HCT116 (cell line): ENCODE data around the gene PKIB. TPM values are rescaled to one million over a fixed set of nuclear protein-coding genes. Genes with fewer than 3 reads are reported as not detected.

Source experiments
- ATAC-seq: fragments of 200-7000 bp; cut with Tn5 transposase; 2 replicates; pipeline ENCODE4 v1.9.1; 2020; ENCODE audit warnings: mild to moderate bottlenecking, moderate library complexity
- BruUV-seq: library from RNA; stranded (reverse); fragments of 400-500 nt; replicated peaks from 2 replicates; lab custom pipeline; 2021; lab: Mats Ljungman, UMichigan
- CTCF ChIA-PET: fragments of 300-600 bp; sonication (Branson Sonifier 250); formaldehyde crosslinking; loops from one replicate; lab custom pipeline; 2021; ENCODE audit warnings: antibody characterized with exemption; lab: Charles Lee
- POLR2A ChIA-PET: fragments of 300-600, 350-600 bp; sonication (Branson Sonifier 250); formaldehyde crosslinking; loops from one replicate; lab custom pipeline; 2021; ENCODE audit warnings: antibody characterized with exemption; lab: Charles Lee
- RAD21 ChIA-PET, 2 experiments: fragments of 300-600 bp; sonication (Branson Sonifier 250); formaldehyde crosslinking; loops; one replicate each; lab custom pipeline; 2023; ENCODE audit warnings: low total read pairs in 2 of 2; ENCODE audit not compliant: uncharacterized antibody in 2 of 2, unreplicated experiment in 2 of 2, low non-redundant PET in 1 of 2; lab: Charles Lee
- DNase-seq: peaks from one replicate; pipeline ENCODE4 v3.0.0-alpha.2; 2010; ENCODE audit warnings: low read depth, low spot score
- H2AFZ ChIP-seq: fragments of 200-600 bp; shearing (Covaris generic), sonication (generic); 2 replicates; pipeline ENCODE4 v1.6.1; 2017; ENCODE audit warnings: low read depth, mixed run types, mixed read lengths, antibody characterized with exemption, low read length; ENCODE audit not compliant: poor library complexity, severe bottlenecking
- H3K27ac ChIP-seq: 2 replicates; pipeline ENCODE4 v1.5.1; 2012; ENCODE audit warnings: low read depth, low read length
- H3K27me3 ChIP-seq: fragments of 200-600 bp; sonication (generic); 2 replicates; pipeline ENCODE4 v1.6.1; 2016; ENCODE audit warnings: mixed run types, low read length, mixed read lengths; ENCODE audit not compliant: insufficient read depth
- H3K36me3 ChIP-seq, 2 experiments: fragments of 200-500 bp in 1 of 2; fragments of 200-600 bp in 1 of 2; sonication (Bioruptor generic) in 1 of 2; sonication (generic) in 1 of 2; 2 replicates each; pipeline versions ENCODE4 v1.5.1 to v1.6.1; 2014 to 2016; ENCODE audit warnings: low read length in 2 of 2, inconsistent platforms in 1 of 2, mixed read lengths in 1 of 2, mixed run types in 1 of 2; ENCODE audit not compliant: insufficient read depth in 2 of 2, control insufficient read depth in 1 of 2
- H3K4me1 ChIP-seq, 2 experiments: fragments of 200-600 bp in 1 of 2; sonication (generic) in 1 of 2; 2 replicates each; pipeline versions ENCODE4 v1.5.1 to v1.6.1; 2012 to 2017; ENCODE audit warnings: low read length in 2 of 2, inconsistent platforms in 1 of 2, mild to moderate bottlenecking in 1 of 2, mixed read lengths in 1 of 2, mixed run types in 1 of 2, moderate library complexity in 1 of 2; ENCODE audit not compliant: insufficient read depth in 2 of 2, control insufficient read depth in 1 of 2
- H3K4me2 ChIP-seq: fragments of 200-600 bp; sonication (generic); 2 replicates; pipeline ENCODE4 v1.6.1; 2017; ENCODE audit warnings: mixed run types, low read length, mixed read lengths
- H3K4me3 ChIP-seq, 2 experiments: fragments of 200-600 bp in 1 of 2; sonication (generic) in 1 of 2; replicated peaks in 1 of 2; 2 replicates each; pipeline ENCODE4 v1.5.1; 2011 to 2016; ENCODE audit warnings: low read length in 2 of 2, control low read depth in 1 of 2, low read depth in 1 of 2, mild to moderate bottlenecking in 1 of 2, mixed read lengths in 1 of 2, mixed run types in 1 of 2
- H3K79me2 ChIP-seq: fragments of 200-600 bp; sonication (generic); 2 replicates; pipeline ENCODE4 v1.6.1; 2017; ENCODE audit warnings: mild to moderate bottlenecking, mixed run types, low read length, moderate library complexity, mixed read lengths; ENCODE audit not compliant: insufficient read depth
- H3K9ac ChIP-seq: fragments of 200-600 bp; sonication (generic); 2 replicates; pipeline ENCODE4 v1.6.1; 2016; ENCODE audit warnings: low read length, mixed read lengths
- H3K9me2 ChIP-seq: fragments of 200-600 bp; sonication (generic), shearing (Covaris generic); 2 replicates; pipeline ENCODE4 v1.6.1; 2017; ENCODE audit warnings: mixed run types, mild to moderate bottlenecking, moderate library complexity; ENCODE audit not compliant: insufficient read depth
- H3K9me3 ChIP-seq, 2 experiments: fragments of 200-500 bp in 1 of 2; fragments of 200-600 bp in 1 of 2; sonication (Bioruptor generic) in 1 of 2; sonication (generic) in 1 of 2; 2 replicates each; pipeline ENCODE4 v1.6.1; 2014 to 2017; ENCODE audit warnings: low read length in 2 of 2, mixed read lengths in 2 of 2, inconsistent platforms in 1 of 2, low read depth in 1 of 2, mild to moderate bottlenecking in 1 of 2, mixed run types in 1 of 2, moderate library complexity in 1 of 2; ENCODE audit not compliant: control insufficient read depth in 1 of 2, insufficient read depth in 1 of 2
- H4K20me1 ChIP-seq: fragments of 200-600 bp; sonication (generic), shearing (Covaris generic); 2 replicates; pipeline ENCODE4 v1.6.1; 2017; ENCODE audit warnings: mixed run types, mild to moderate bottlenecking, moderate library complexity; ENCODE audit not compliant: insufficient read depth
- CBX3 ChIP-seq: IDR thresholded peaks from 2 replicates; pipeline ENCODE4 v1.6.1; 2012; ENCODE audit warnings: low read depth
- CEBPB ChIP-seq: IDR thresholded peaks from 2 replicates; pipeline ENCODE4 v1.6.1; 2012; ENCODE audit warnings: low read depth
- EGR1 ChIP-seq: IDR thresholded peaks from 2 replicates; pipeline ENCODE4 v1.6.1; 2012; ENCODE audit warnings: low read depth
- EZH2 ChIP-seq: fragments of 200-600 bp; sonication (generic); IDR thresholded peaks from 2 replicates; pipeline ENCODE4 v1.6.1; 2017; ENCODE audit warnings: antibody characterized with exemption, mixed run types
- EZH2phosphoT487 ChIP-seq: fragments of 200-600 bp; IDR thresholded peaks from 2 replicates; pipeline ENCODE4 v1.6.1; 2018; ENCODE audit warnings: antibody characterized with exemption, borderline replicate concordance
- FOSL1 ChIP-seq: IDR thresholded peaks from 2 replicates; pipeline ENCODE4 v1.6.1; 2012; ENCODE audit warnings: low read depth
- JUND ChIP-seq: IDR thresholded peaks from 2 replicates; pipeline ENCODE4 v1.6.1; 2012
- POLR2A ChIP-seq: IDR thresholded peaks from 2 replicates; pipeline ENCODE4 v1.7.0; 2011; ENCODE audit warnings: borderline replicate concordance; ENCODE audit not compliant: insufficient read depth, insufficient read length; ENCODE audit errors: extremely low read depth
- POLR2AphosphoS5 ChIP-seq: IDR thresholded peaks from 2 replicates; pipeline ENCODE4 v1.6.1; 2011; ENCODE audit warnings: mild to moderate bottlenecking, low read depth, low read length, moderate library complexity
- RAD21 ChIP-seq: IDR thresholded peaks from 2 replicates; pipeline ENCODE4 v1.6.1; 2012; ENCODE audit warnings: low read depth, mild to moderate bottlenecking
- SP1 ChIP-seq: IDR thresholded peaks from 2 replicates; pipeline ENCODE4 v1.6.1; 2012; ENCODE audit warnings: low read depth
- SRF ChIP-seq: IDR thresholded peaks from 2 replicates; pipeline ENCODE4 v1.6.1; 2012; ENCODE audit warnings: low read depth
- TCF7L2 ChIP-seq: IDR thresholded peaks from 2 replicates; pipeline ENCODE4 v1.7.0; 2011; ENCODE audit warnings: borderline replicate concordance, inconsistent platforms; ENCODE audit not compliant: insufficient read depth, insufficient read length; ENCODE audit errors: extremely low read depth
- YY1 ChIP-seq: IDR thresholded peaks from 2 replicates; pipeline ENCODE4 v1.6.1; 2011; ENCODE audit warnings: low read length, low read depth, moderate library complexity, mild to moderate bottlenecking; ENCODE audit not compliant: insufficient replicate concordance; ENCODE audit errors: extremely low read depth
- ZNF274 ChIP-seq: fragments of 200-500 bp; sonication (Bioruptor generic); IDR thresholded peaks from 2 replicates; pipeline ENCODE4 v1.6.1; 2014; ENCODE audit warnings: mild to moderate bottlenecking, low read depth, low read length, inconsistent platforms
- intact Hi-C: fragments of 100-400 bp; cut with micrococcal nuclease; formaldehyde crosslinking; loops from 2 replicates; pipeline ENCODE4 v1.10.0; 2022
- total RNA-seq: library from RNA; stranded (reverse); gene quantifications from one replicate; pipeline ENCODE4 v1.2.1, GENCODE V29; 2021; ENCODE audit not compliant: unreplicated experiment
- TF ChIP-seq, protein P1 (sequence below): IDR thresholded peaks from 2 replicates; pipeline ENCODE4 v1.6.1; 2012; ENCODE audit warnings: low read depth
- TF ChIP-seq, protein P2 (sequence below): IDR thresholded peaks from 2 replicates; pipeline ENCODE4 v1.6.1; 2012
- TF ChIP-seq, protein P3 (sequence below), 3 experiments: fragments of 200-600 bp in 1 of 3; sonication (generic) in 1 of 3; IDR thresholded peaks in 2 of 3; conservative IDR thresholded peaks in 1 of 3; 2 replicates each; pipeline ENCODE4 v1.5.1; 2012 to 2017; ENCODE audit warnings: low read depth in 2 of 3, low read length in 2 of 3, antibody characterized with exemption in 1 of 3, borderline replicate concordance in 1 of 3, control low read depth in 1 of 3, mild to moderate bottlenecking in 1 of 3, mixed read lengths in 1 of 3, mixed run types in 1 of 3, moderate library complexity in 1 of 3; ENCODE audit not compliant: insufficient read depth in 1 of 3
- TF ChIP-seq, protein P4 (sequence below): IDR thresholded peaks from 2 replicates; pipeline ENCODE4 v1.6.1; 2011; ENCODE audit warnings: mild to moderate bottlenecking, low read length, moderate library complexity; ENCODE audit not compliant: insufficient replicate concordance; ENCODE audit errors: extremely low read depth

PKIB gene
- total RNA-seq, 1 experiment from 2014 or later, result 24.0 TPM

DNA sequence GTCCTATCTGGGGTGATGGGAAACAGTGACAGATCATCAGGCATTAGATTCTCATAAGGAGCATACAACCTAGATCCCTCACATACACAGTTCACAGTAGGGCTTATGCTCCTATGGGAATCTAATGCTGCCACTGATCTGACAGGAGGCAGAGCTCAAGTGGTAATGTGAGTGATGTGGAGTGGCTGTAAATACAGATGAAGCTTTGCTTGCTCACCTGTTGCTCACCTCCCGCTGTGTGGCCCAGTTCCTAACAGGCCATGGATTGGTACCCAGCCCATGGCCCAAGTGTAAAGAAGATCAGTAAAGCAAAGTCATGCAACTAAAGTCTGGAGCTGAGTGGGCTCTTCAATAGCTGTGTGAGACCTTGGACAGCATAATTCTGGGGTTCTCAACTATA, 65.9 kb downstream of the PKIB start:
- DNase-seq, result no peak
- no peak overlapping the region for H3K4me3 ChIP-seq
- no peaks in the 10 kb centered on the region for H3K9me3 ChIP-seq
- H3K9me2 ChIP-seq, result no peaks in the 10 kb centered on the region
- H3K27ac ChIP-seq, result no peak overlapping the region
- no peak for ATAC-seq
- peaks cover 0 to 12% of the 10 kb centered on the region in 2 experiments; a peak in 2 of 4 replicates for H3K4me1 ChIP-seq
- no peak overlapping the region for H3K9ac ChIP-seq
- POLR2A ChIA-PET, result no interaction called here
- no peak overlapping the region for H3K4me2 ChIP-seq
- no peaks in the 10 kb centered on the region for H3K27me3 ChIP-seq
- H3K79me2 ChIP-seq, result no peaks in the 10 kb centered on the region
- BruUV-seq, result no TSS peak
- H2AFZ ChIP-seq, result no peak overlapping the region
- no peaks in the 10 kb centered on the region for H3K36me3 ChIP-seq
- RAD21 ChIA-PET, result no interaction called here
- H4K20me1 ChIP-seq, result no peaks in the 10 kb centered on the region
- TF ChIP-seq, protein P1, sequence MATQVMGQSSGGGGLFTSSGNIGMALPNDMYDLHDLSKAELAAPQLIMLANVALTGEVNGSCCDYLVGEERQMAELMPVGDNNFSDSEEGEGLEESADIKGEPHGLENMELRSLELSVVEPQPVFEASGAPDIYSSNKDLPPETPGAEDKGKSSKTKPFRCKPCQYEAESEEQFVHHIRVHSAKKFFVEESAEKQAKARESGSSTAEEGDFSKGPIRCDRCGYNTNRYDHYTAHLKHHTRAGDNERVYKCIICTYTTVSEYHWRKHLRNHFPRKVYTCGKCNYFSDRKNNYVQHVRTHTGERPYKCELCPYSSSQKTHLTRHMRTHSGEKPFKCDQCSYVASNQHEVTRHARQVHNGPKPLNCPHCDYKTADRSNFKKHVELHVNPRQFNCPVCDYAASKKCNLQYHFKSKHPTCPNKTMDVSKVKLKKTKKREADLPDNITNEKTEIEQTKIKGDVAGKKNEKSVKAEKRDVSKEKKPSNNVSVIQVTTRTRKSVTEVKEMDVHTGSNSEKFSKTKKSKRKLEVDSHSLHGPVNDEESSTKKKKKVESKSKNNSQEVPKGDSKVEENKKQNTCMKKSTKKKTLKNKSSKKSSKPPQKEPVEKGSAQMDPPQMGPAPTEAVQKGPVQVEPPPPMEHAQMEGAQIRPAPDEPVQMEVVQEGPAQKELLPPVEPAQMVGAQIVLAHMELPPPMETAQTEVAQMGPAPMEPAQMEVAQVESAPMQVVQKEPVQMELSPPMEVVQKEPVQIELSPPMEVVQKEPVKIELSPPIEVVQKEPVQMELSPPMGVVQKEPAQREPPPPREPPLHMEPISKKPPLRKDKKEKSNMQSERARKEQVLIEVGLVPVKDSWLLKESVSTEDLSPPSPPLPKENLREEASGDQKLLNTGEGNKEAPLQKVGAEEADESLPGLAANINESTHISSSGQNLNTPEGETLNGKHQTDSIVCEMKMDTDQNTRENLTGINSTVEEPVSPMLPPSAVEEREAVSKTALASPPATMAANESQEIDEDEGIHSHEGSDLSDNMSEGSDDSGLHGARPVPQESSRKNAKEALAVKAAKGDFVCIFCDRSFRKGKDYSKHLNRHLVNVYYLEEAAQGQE, result no peak
- TF ChIP-seq, protein P2, sequence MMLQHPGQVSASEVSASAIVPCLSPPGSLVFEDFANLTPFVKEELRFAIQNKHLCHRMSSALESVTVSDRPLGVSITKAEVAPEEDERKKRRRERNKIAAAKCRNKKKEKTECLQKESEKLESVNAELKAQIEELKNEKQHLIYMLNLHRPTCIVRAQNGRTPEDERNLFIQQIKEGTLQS, result no peak
- TF ChIP-seq, protein P3, sequence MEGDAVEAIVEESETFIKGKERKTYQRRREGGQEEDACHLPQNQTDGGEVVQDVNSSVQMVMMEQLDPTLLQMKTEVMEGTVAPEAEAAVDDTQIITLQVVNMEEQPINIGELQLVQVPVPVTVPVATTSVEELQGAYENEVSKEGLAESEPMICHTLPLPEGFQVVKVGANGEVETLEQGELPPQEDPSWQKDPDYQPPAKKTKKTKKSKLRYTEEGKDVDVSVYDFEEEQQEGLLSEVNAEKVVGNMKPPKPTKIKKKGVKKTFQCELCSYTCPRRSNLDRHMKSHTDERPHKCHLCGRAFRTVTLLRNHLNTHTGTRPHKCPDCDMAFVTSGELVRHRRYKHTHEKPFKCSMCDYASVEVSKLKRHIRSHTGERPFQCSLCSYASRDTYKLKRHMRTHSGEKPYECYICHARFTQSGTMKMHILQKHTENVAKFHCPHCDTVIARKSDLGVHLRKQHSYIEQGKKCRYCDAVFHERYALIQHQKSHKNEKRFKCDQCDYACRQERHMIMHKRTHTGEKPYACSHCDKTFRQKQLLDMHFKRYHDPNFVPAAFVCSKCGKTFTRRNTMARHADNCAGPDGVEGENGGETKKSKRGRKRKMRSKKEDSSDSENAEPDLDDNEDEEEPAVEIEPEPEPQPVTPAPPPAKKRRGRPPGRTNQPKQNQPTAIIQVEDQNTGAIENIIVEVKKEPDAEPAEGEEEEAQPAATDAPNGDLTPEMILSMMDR (IDR thresholded peaks at IDR 0.05 in 2 of 3, conservative IDR thresholded peaks at IDR 0.05 in 1 of 3; ENCODE audit: borderline replicate concordance in 1 of 3, insufficient read depth in 1 of 3, low read depth in 2 of 3, low read length in 2 of 3), result no peak
- TF ChIP-seq, protein P4, sequence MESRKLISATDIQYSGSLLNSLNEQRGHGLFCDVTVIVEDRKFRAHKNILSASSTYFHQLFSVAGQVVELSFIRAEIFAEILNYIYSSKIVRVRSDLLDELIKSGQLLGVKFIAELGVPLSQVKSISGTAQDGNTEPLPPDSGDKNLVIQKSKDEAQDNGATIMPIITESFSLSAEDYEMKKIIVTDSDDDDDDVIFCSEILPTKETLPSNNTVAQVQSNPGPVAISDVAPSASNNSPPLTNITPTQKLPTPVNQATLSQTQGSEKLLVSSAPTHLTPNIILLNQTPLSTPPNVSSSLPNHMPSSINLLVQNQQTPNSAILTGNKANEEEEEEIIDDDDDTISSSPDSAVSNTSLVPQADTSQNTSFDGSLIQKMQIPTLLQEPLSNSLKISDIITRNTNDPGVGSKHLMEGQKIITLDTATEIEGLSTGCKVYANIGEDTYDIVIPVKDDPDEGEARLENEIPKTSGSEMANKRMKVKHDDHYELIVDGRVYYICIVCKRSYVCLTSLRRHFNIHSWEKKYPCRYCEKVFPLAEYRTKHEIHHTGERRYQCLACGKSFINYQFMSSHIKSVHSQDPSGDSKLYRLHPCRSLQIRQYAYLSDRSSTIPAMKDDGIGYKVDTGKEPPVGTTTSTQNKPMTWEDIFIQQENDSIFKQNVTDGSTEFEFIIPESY, result no peak
- TF ChIP-seq POLR2AphosphoS5 (no peak), FOSL1 (no peak), CBX3 (no peak), EZH2 (no peak), RAD21 (no peak), POLR2A (no peak), EZH2phosphoT487 (no peak), CEBPB (no peak), ZNF274 (no peak), SP1 (no peak), JUND (no peak), EGR1 (no peak), SRF (no peak), TCF7L2 (no peak), YY1 (no peak)
- intact Hi-C loops, result no loop called here
- CTCF ChIA-PET, result no interaction called here
